ENCODE measurements around the gene RASSF5. TPM values are rescaled to one million over a fixed set of nuclear protein-coding genes. Genes with fewer than 3 reads are reported as not detected.

Gene RASSF5
- total and polyA plus RNA-seq, 4 donors: 4.8 to 10.0 (median 5.5) TPM

- TF ChIP-seq REST (IDR thresholded peaks at IDR 0.05): no peak
- no peak for TF ChIP-seq JUND (IDR thresholded peaks at IDR 0.05)
- no peak for TF ChIP-seq YY1 (IDR thresholded peaks at IDR 0.05)
- no peak for TF ChIP-seq RXRA (IDR thresholded peaks at IDR 0.05)
- TF ChIP-seq FOXA2 (IDR thresholded peaks at IDR 0.05): no peak
Observed at GRCh38 chr1:206498685-206499084, 8.6 kb upstream of the RASSF5 start (continued).

GRCh38 chr1:206500046-206500445 lies 7.3 kb upstream of the RASSF5 start:
- Histone ChIP-seq H3K4me3 (ENCODE audit: low read depth in 1 of 3, low read length in 3 of 3) (no peak overlapping the region), H3K9ac (ENCODE audit: low read depth in 1 of 2, low read length in 2 of 2) (no peak overlapping the region), H3K9me3 (ENCODE audit: control insufficient read depth in 4 of 4, low read length in 3 of 4) (no peaks in the 10 kb centered on the region), H3K36me3 (ENCODE audit: control insufficient read depth in 4 of 4, insufficient read depth in 3 of 4, low read depth in 1 of 4, low read length in 3 of 4) (no peaks in the 10 kb centered on the region), H3K27me3 (ENCODE audit: control insufficient read depth in 4 of 4, insufficient read depth in 4 of 4, low read length in 3 of 4) (no peaks in the 10 kb centered on the region), H3K27ac (ENCODE audit: low read depth in 1 of 2, low read length in 2 of 2) (no peak overlapping the region), H3K4me1 (ENCODE audit: control insufficient read depth in 4 of 4, insufficient read depth in 4 of 4, low read length in 3 of 4) (peaks cover 5 to 46% (median 30%) of the 10 kb centered on the region in 4 donors)
- TF ChIP-seq JUND (IDR thresholded peaks at IDR 0.05) (no peak), HNF4A (conservative IDR thresholded peaks at IDR 0.05) (no peak), NR2F2 (IDR thresholded peaks at IDR 0.05) (no peak), HNF4G (IDR thresholded peaks at IDR 0.05) (no peak)
- WGBS: 91% methylated on average over 3 of the region's 3 CpGs
- no peak for DNase-seq (ENCODE audit: low spot score)

DNA sequence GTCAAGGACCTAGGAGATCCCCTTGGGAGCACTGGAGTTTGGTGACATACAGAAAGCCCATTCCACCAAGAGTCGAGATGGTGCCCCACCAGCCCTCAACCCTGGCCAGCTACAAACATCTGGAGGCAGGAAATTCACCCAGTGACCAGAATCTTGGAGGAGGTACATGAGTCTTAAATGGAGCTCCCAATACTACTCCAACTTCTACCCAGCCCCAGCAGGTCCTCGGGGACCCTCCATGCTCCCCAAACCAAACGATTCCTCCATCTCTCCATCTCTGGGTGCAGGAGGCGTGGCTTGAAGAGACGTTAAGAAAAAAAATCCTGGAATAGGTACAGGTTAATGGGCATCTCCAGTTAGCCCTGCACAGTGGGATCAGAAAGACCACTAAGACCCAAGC lies 5.5 kb upstream of the RASSF5 start:
- Histone ChIP-seq H3K9me3 (ENCODE audit: control insufficient read depth in 4 of 4, low read length in 3 of 4) (no peaks in the 10 kb centered on the region), H3K27me3 (ENCODE audit: control insufficient read depth in 4 of 4, insufficient read depth in 4 of 4, low read length in 3 of 4) (no peaks in the 10 kb centered on the region), H3K4me1 (ENCODE audit: control insufficient read depth in 4 of 4, insufficient read depth in 4 of 4, low read length in 3 of 4) (peaks cover 8 to 46% (median 35%) of the 10 kb centered on the region in 4 donors), H3K4me3 (ENCODE audit: low read depth in 1 of 3, low read length in 3 of 3) (no peak overlapping the region), H3K9ac (ENCODE audit: low read depth in 1 of 2, low read length in 2 of 2) (peak overlapping the region in 1 of 2 donors; percentile 22), H3K36me3 (ENCODE audit: control insufficient read depth in 4 of 4, insufficient read depth in 3 of 4, low read depth in 1 of 4, low read length in 3 of 4) (no peaks in the 10 kb centered on the region), H3K27ac (ENCODE audit: low read depth in 1 of 2, low read length in 2 of 2) (peak overlapping the region; percentile 65 to 71)
- no peak for TF ChIP-seq NR2F2 (IDR thresholded peaks at IDR 0.05)
- no peak for TF ChIP-seq ATF3 (IDR thresholded peaks at IDR 0.05)
- no peak for TF ChIP-seq GABPA (IDR thresholded peaks at IDR 0.05 in 1 of 2, conservative IDR thresholded peaks at IDR 0.05 in 1 of 2)
- TF ChIP-seq YY1 (IDR thresholded peaks at IDR 0.05): no peak
- TF ChIP-seq FOXA1 (IDR thresholded peaks at IDR 0.05): no peak
- TF ChIP-seq REST (IDR thresholded peaks at IDR 0.05): no peak
- TF ChIP-seq SP1 (IDR thresholded peaks at IDR 0.05): no peak
- TF ChIP-seq HNF4A (conservative IDR thresholded peaks at IDR 0.05): no peak
- TF ChIP-seq, protein P1, sequence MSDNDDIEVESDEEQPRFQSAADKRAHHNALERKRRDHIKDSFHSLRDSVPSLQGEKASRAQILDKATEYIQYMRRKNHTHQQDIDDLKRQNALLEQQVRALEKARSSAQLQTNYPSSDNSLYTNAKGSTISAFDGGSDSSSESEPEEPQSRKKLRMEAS (IDR thresholded peaks at IDR 0.05): no peak
- no peak for TF ChIP-seq FOXA2 (IDR thresholded peaks at IDR 0.05)
- TF ChIP-seq RXRA (IDR thresholded peaks at IDR 0.05): no peak
- TF ChIP-seq, protein P2, sequence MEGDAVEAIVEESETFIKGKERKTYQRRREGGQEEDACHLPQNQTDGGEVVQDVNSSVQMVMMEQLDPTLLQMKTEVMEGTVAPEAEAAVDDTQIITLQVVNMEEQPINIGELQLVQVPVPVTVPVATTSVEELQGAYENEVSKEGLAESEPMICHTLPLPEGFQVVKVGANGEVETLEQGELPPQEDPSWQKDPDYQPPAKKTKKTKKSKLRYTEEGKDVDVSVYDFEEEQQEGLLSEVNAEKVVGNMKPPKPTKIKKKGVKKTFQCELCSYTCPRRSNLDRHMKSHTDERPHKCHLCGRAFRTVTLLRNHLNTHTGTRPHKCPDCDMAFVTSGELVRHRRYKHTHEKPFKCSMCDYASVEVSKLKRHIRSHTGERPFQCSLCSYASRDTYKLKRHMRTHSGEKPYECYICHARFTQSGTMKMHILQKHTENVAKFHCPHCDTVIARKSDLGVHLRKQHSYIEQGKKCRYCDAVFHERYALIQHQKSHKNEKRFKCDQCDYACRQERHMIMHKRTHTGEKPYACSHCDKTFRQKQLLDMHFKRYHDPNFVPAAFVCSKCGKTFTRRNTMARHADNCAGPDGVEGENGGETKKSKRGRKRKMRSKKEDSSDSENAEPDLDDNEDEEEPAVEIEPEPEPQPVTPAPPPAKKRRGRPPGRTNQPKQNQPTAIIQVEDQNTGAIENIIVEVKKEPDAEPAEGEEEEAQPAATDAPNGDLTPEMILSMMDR (IDR thresholded peaks at IDR 0.05; ENCODE audit: low read depth, low read length, missing input control): no peak
- TF ChIP-seq HNF4G (IDR thresholded peaks at IDR 0.05): no peak
- no peak for TF ChIP-seq RAD21 (IDR thresholded peaks at IDR 0.05)
- no peak for TF ChIP-seq TAF1 (conservative IDR thresholded peaks at IDR 0.05)
- TF ChIP-seq, protein P3, sequence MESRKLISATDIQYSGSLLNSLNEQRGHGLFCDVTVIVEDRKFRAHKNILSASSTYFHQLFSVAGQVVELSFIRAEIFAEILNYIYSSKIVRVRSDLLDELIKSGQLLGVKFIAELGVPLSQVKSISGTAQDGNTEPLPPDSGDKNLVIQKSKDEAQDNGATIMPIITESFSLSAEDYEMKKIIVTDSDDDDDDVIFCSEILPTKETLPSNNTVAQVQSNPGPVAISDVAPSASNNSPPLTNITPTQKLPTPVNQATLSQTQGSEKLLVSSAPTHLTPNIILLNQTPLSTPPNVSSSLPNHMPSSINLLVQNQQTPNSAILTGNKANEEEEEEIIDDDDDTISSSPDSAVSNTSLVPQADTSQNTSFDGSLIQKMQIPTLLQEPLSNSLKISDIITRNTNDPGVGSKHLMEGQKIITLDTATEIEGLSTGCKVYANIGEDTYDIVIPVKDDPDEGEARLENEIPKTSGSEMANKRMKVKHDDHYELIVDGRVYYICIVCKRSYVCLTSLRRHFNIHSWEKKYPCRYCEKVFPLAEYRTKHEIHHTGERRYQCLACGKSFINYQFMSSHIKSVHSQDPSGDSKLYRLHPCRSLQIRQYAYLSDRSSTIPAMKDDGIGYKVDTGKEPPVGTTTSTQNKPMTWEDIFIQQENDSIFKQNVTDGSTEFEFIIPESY (IDR thresholded peaks at IDR 0.05): no peak
- TF ChIP-seq EGR1 (IDR thresholded peaks at IDR 0.05; ENCODE audit: low read depth in 2 of 2): no peak
- no peak for TF ChIP-seq JUND (IDR thresholded peaks at IDR 0.05)
- 87% methylated on average over 5 of the region's 5 CpGs for WGBS
- no peak for DNase-seq (ENCODE audit: low spot score)
